NB4 (cell line): Measurements from ENCODE around the gene ATP6V0C.
"Not testable (repeated sequence)": the region's sequence is repeated elsewhere in the genome, so short reads cannot be mapped to it uniquely, and the experiment has no call there.

Experiments used
- DNase-seq: peaks from one replicate; pipeline ENCODE4 v3.0.0; 2010; ENCODE audit warnings: low read depth
- H3K4me3 ChIP-seq: one replicate; pipeline ENCODE4 v1.5.1; 2011; ENCODE audit warnings: mild to moderate bottlenecking, low read depth, low read length, moderate library complexity
- CTCF ChIP-seq: IDR thresholded peaks from one replicate; pipeline ENCODE4 v1.5.1; 2012; ENCODE audit warnings: low read depth, low read length
- MAX ChIP-seq: IDR thresholded peaks from 2 replicates; pipeline ENCODE4 v1.6.1; 2011; ENCODE audit warnings: low read depth, low read length
- MYC ChIP-seq: IDR thresholded peaks from 2 replicates; pipeline ENCODE4 v1.6.1; 2011; ENCODE audit warnings: low read depth, low read length

The ATP6V0C gene

GRCh38 chr16:2539845-2540458 lies 26.2 kb downstream of the ATP6V0C start:
- H3K4me3 ChIP-seq, DNase-seq: not testable (repeated sequence)
- TF ChIP-seq CTCF, result peak; percentile 7

- not testable (repeated sequence) for H3K4me3 ChIP-seq, DNase-seq
Measured at GRCh38 chr16:2540912-2541311, 27.2 kb downstream of the ATP6V0C start.

GRCh38 chr16:2541409-2541808 lies 27.7 kb downstream of the ATP6V0C start:
- H3K4me3 ChIP-seq, DNase-seq: not testable (repeated sequence)

- not testable (repeated sequence) for DNase-seq, H3K4me3 ChIP-seq
Measured at GRCh38 chr16:2543771-2544170, 30.0 kb downstream of the ATP6V0C start.

GRCh38 chr16:2550283-2550878 lies 36.6 kb downstream of the ATP6V0C start:
- not testable (repeated sequence) for DNase-seq, H3K4me3 ChIP-seq

- not testable (repeated sequence) for H3K4me3 ChIP-seq, DNase-seq
Measured at GRCh38 chr16:2551420-2551889, 37.7 kb downstream of the ATP6V0C start.

- not testable (repeated sequence) for H3K4me3 ChIP-seq, DNase-seq
Measured at GRCh38 chr16:2554709-2555425, 41.1 kb downstream of the ATP6V0C start.

GRCh38 chr16:2557150-2557549 lies 43.4 kb downstream of the ATP6V0C start:
- not testable (repeated sequence) for DNase-seq, H3K4me3 ChIP-seq

- TF ChIP-seq MAX, result peak; percentile 77
- TF ChIP-seq MYC, result 0 out of 2 replicates have a peak, but pooled peaks have one; percentile 44
- not testable (repeated sequence) for DNase-seq
Measured at GRCh38 chr16:2560131-2560797, 46.5 kb downstream of the ATP6V0C start.

GRCh38 chr16:2560798-2561133 lies 47.0 kb downstream of the ATP6V0C start:
- not testable (repeated sequence) for DNase-seq, H3K4me3 ChIP-seq
- TF ChIP-seq CTCF, result peak; percentile 23

More at GRCh38 chr16:2560131-2560797, 46.5 kb downstream of the ATP6V0C start:
- not testable (repeated sequence) for H3K4me3 ChIP-seq

GRCh38 chr16:2567506-2567905 lies 53.8 kb downstream of the ATP6V0C start:
- not testable (repeated sequence) for DNase-seq, H3K4me3 ChIP-seq

GRCh38 chr16:2568573-2568972 lies 54.8 kb downstream of the ATP6V0C start:
- H3K4me3 ChIP-seq, DNase-seq: not testable (repeated sequence)
